HTERT RPE-1 (cell line): ENCODE results near the gene FRAS1.

Experiments used
- in situ Hi-C: fragments of 300-500 bp; cut with MboI; formaldehyde crosslinking; loops from 4 replicates; pipeline ENCODE4 v1.14.3; 2020; ENCODE audit warnings: low sequenced_read_pairs

The FRAS1 gene

DNA sequence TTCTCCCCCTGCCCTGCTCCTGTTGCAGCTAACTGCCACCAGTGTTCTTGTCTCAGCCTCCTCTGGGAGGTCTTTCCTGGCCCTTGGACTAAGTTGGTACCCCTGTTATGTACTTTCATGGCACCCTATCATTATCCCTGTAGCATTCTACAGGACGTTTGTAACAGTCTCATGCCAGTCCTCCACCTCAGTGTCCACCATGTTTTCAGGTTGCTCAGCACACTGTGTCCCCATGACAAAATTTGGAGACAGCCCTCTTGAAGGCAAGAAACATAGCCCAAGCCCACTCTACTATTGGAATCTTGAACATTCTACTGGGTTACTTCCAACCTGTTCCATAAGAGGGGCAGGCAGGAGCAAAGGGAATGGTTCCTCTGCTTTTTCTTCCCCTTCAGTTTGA lies 300.0 kb downstream of the FRAS1 start:
- in situ Hi-C loops, result no loop called here

GRCh38 chr4:78360466-78360865 lies 303.3 kb downstream of the FRAS1 start:
- in situ Hi-C loops, result no loop called here

GRCh38 chr4:78361621-78362120 lies 304.5 kb downstream of the FRAS1 start:
- in situ Hi-C loops, result no loop called here

- in situ Hi-C loops, result no loop called here
These were observed 305.2 kb downstream of the FRAS1 start for GRCh38 chr4:78362310-78362709.

DNA sequence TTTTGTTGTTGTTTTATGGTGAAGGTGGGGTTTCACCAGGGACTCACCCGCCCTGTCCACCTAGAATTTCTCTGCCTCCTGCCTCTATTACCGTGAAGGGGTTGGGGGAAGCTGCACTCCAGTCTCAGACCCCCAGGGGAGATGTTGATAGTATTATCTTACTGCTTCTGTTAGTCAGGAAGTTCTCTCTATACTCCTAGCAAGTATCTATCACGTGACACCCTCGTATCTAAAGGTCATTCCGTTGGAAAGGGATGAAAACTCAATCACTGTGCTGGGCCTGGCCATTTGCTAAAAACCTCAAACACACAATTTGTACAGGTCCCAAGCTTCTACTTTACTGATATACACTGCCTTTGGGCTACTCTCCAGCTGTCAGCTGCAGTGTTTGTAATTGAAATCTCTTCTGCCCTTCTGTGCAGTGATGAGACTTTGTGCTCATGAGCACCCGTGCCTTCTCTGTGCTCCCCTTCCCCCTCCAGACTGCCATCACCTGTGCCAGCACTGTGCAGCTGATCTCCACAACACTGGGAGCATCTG lies 306.0 kb downstream of the FRAS1 start:
- in situ Hi-C loops, result no loop called here

- in situ Hi-C loops, result no loop called here
These were observed 312.6 kb downstream of the FRAS1 start for GRCh38 chr4:78369679-78370078.

GRCh38 chr4:78370631-78371372 lies 313.7 kb downstream of the FRAS1 start:
- in situ Hi-C loops, result no loop called here

GRCh38 chr4:78372355-78372988 lies 315.3 kb downstream of the FRAS1 start:
- in situ Hi-C loops, result no loop called here

- in situ Hi-C loops, result no loop called here
These were observed 320.4 kb downstream of the FRAS1 start for GRCh38 chr4:78377555-78377954.

- in situ Hi-C loops, result no loop called here
These were observed 321.9 kb downstream of the FRAS1 start for GRCh38 chr4:78379040-78379439.

DNA sequence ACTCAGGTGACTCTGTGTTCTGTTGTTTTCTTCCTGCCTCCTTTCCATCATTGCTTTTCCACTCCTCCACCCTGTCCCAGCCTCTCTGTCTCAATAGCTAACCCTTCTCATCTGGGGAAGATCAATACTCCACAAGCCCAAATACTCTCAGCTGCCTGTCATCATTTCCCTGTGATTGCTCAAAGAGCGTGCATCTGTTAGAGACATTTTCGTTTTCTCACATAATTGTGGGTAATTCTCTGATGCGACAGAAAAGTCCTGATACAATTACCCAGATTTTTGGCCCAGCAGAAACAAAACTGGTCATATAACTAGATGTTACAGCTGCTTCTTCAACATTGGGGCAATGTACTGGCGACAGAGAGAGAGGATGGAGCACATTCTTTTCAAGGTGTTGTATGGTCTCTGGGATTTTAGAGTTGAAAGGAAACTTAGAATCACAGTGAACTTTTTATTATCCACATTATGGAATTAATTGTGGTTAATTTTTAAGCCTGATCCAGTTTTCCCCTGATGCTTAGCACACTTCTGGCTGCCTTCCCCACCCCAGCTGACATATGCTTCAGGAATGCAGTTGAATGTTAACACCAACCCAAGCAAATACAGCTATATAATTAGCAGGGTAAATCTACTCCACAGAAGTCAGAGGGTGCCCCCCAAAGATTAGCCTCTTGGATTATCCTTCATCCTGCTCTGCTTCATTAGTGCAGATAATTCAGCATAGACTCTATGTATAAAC lies 323.0 kb downstream of the FRAS1 start:
- in situ Hi-C loops, result no loop called here

GRCh38 chr4:78386679-78387078 lies 329.6 kb downstream of the FRAS1 start:
- in situ Hi-C loops, result no loop called here

DNA sequence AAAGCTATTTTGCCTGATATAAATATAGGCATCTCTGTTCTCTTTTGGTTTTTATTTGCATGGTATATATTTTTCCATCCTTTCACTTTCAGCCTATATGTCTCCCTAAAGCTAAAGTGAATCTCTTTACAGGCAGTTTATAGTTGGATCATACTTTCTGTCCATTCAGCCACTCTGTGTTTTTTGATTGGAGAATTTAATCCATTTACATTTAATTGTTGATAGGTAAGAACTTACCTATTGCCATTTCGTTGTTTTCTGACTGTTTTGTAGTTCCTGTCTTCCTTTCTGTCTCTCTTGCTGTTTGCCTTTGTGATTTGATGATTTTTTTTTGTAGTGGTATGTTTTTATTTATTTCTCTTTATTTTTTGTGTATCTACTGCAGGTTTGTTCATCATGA lies 338.5 kb downstream of the FRAS1 start:
- in situ Hi-C loops, result no loop called here

GRCh38 chr4:78396613-78397291 lies 339.6 kb downstream of the FRAS1 start:
- in situ Hi-C loops, result no loop called here

- in situ Hi-C loops, result no loop called here
These were observed 340.1 kb downstream of the FRAS1 start for GRCh38 chr4:78397292-78397630.

DNA sequence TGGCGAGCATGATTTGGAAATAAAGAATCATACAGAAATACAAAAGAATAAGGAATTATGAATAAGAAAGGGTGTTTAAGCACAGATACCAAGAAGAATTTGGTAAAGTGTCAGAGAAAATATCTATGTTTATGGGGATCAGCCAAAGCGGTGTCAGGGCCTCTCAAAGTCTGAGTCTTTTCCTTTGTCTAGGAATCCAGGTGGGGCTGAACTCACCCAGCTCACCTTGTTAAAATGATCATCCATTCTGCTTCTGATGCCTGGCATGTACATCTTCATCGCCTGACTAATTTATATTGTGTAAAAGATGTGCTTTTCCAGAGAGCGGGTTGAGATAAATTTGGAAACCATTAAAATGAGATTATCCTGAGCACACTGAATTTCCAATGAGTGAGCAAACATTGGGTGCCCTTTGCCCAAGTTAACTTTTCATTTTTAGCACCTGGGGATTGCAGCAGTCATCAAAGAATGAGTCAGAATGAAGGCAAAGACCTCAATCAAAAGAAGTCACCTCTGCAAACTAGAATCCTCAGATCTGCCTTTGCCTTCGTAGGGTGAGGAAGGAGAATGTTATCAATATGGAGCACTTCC lies 352.6 kb downstream of the FRAS1 start:
- in situ Hi-C loops, result no loop called here

DNA sequence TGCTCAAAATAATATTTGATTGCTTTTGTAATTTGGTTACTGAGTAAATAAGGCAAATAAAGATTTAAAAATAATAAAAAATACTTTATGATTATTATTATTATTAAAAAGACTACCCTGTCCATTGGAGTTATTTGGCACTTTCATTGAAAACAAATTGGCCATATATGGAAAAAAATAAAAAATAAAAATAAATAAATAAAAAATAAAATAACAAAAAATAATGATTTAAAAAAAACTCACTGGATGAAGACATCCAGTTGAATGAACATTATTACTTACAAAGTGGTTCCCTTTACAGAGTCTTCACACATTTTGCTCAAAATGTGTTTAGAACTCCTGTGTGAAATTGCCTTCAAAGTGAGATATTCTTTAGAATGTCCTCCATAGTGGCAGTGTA lies 353.1 kb downstream of the FRAS1 start:
- in situ Hi-C loops, result no loop called here

GRCh38 chr4:78410676-78411075 lies 353.6 kb downstream of the FRAS1 start:
- in situ Hi-C loops, result no loop called here

GRCh38 chr4:78414116-78414515 lies 357.0 kb downstream of the FRAS1 start:
- in situ Hi-C loops, result no loop called here

DNA sequence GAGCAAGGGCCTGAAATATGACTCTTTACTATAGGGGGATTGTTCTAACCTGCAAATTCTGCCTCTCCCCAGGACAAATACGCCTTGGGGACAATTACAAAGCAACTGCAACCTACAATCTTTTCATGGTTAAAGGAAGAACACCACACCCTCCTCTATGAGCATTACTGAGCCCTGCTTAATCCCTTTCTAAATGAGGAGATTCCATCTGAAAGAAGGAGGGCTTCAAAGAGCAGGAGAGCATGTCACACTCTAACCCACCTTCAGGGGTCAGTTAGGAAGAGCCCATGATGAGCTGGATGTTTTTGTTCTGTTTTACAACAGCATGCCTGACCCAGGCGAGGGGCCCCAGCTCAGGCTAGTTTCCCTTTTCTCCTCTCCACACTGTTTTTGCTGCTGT lies 360.5 kb downstream of the FRAS1 start:
- in situ Hi-C loops, result no loop called here

- in situ Hi-C loops, result no loop called here
These were observed 361.3 kb downstream of the FRAS1 start for GRCh38 chr4:78418406-78418805.
